Uterus (tissue), 2 donors: ENCODE results near the gene ADGRF5.

ENCODE experiments used
- CTCF ChIP-seq, 4 experiments: fragments of 200-600 bp in 2 of 4; fragments of 450-650 bp in 2 of 4; sonication (generic) in 2 of 4; IDR thresholded peaks; one replicate each; pipeline ENCODE4 v1.5.1; 2016 to 2019; ENCODE audit warnings: antibody characterized with exemption in 4 of 4, mild to moderate bottlenecking in 2 of 4, moderate library complexity in 1 of 4
- POLR2A ChIP-seq, 2 donors: fragments of 450-650 bp; IDR thresholded peaks; one replicate each; pipeline ENCODE4 v1.6.1; 2016; ENCODE audit warnings: antibody characterized with exemption in 2 of 2, mild to moderate bottlenecking in 1 of 2, moderate library complexity in 1 of 2

- no peak for TF ChIP-seq CTCF (IDR thresholded peaks at IDR 0.05)
- no peak for TF ChIP-seq POLR2A (IDR thresholded peaks at IDR 0.05)
Measured at GRCh38 chr6:46896871-46897270, 24.9 kb downstream of the ADGRF5 start.
